OCI-LY7 (cell line): ENCODE results near the gene EPHB3. TPM values are rescaled to one million over a fixed set of nuclear protein-coding genes. Genes with fewer than 3 reads are reported as not detected.

Experiments used
- BruUV-seq: library from RNA; stranded (reverse); fragments of 400-500 nt; replicated peaks from 2 replicates; lab custom pipeline; 2021; lab: Mats Ljungman, UMichigan
- CTCF ChIA-PET: fragments of 300-600 bp; sonication (Branson Sonifier 250); formaldehyde crosslinking; loops from one replicate; lab custom pipeline; 2022; ENCODE audit warnings: antibody characterized with exemption; ENCODE audit not compliant: unreplicated experiment; lab: Charles Lee
- POLR2A ChIA-PET: fragments of 300-600 bp; sonication (Branson Sonifier 250); formaldehyde crosslinking; loops from one replicate; lab custom pipeline; 2022; ENCODE audit warnings: antibody characterized with exemption; lab: Charles Lee
- DNase-seq: peaks from one replicate; pipeline ENCODE4 v3.0.0-alpha.2; 2015; ENCODE audit warnings: low spot score
- H2AFZ ChIP-seq: fragments of 200-600 bp; sonication (generic), shearing (Covaris generic); 2 replicates; pipeline ENCODE4 v1.6.1; 2014; ENCODE audit warnings: mild to moderate bottlenecking, antibody characterized with exemption, low read length, moderate library complexity
- H3K27ac ChIP-seq: fragments of 200-600 bp; sonication (generic); 2 replicates; pipeline ENCODE4 v1.5.1; 2014; ENCODE audit warnings: mixed run types, low read depth, mild to moderate bottlenecking, moderate library complexity, low read length, inconsistent platforms; ENCODE audit not compliant: poor library complexity, severe bottlenecking
- H3K36me3 ChIP-seq: fragments of 200-600 bp; sonication (generic); 2 replicates; pipeline ENCODE4 v1.6.1; 2014; ENCODE audit warnings: mild to moderate bottlenecking, antibody characterized with exemption, low read length, moderate library complexity, mixed read lengths; ENCODE audit not compliant: insufficient read depth
- H3K4me1 ChIP-seq: fragments of 200-600 bp; sonication (generic); 2 replicates; pipeline ENCODE4 v1.5.1; 2014; ENCODE audit warnings: mild to moderate bottlenecking, low read length; ENCODE audit not compliant: insufficient read depth, poor library complexity, severe bottlenecking
- H3K4me2 ChIP-seq: fragments of 200-600 bp; sonication (generic); 2 replicates; pipeline ENCODE4 v1.6.1; 2014; ENCODE audit warnings: mild to moderate bottlenecking, low read length
- H3K4me3 ChIP-seq: fragments of 200-600 bp; sonication (generic); 2 replicates; pipeline ENCODE4 v1.5.1; 2014; ENCODE audit warnings: mild to moderate bottlenecking, low read depth, low read length; ENCODE audit not compliant: poor library complexity, severe bottlenecking
- H3K79me2 ChIP-seq: fragments of 200-600 bp; sonication (generic); 2 replicates; pipeline ENCODE4 v1.6.1; 2016; ENCODE audit warnings: low read depth, mild to moderate bottlenecking, low read length, moderate library complexity, mixed read lengths; ENCODE audit not compliant: insufficient read depth
- H3K9me2 ChIP-seq: fragments of 200-600 bp; sonication (generic); 2 replicates; pipeline ENCODE4 v1.6.1; 2016; ENCODE audit warnings: mild to moderate bottlenecking, low read length, mixed read lengths; ENCODE audit not compliant: insufficient read depth
- H3K9me3 ChIP-seq: fragments of 200-600 bp; sonication (generic); 2 replicates; pipeline ENCODE4 v1.6.1; 2014; ENCODE audit warnings: mild to moderate bottlenecking, mixed run types, low read length, mixed read lengths
- H4K20me1 ChIP-seq: fragments of 200-600 bp; sonication (generic); 2 replicates; pipeline ENCODE4 v1.6.1; 2014; ENCODE audit warnings: mild to moderate bottlenecking, antibody characterized with exemption, low read length, moderate library complexity, mixed read lengths; ENCODE audit not compliant: insufficient read depth
- CTCF ChIP-seq: fragments of 200-600 bp; sonication (generic); conservative IDR thresholded peaks from 2 replicates; pipeline ENCODE4 v1.5.1; 2014; ENCODE audit warnings: mild to moderate bottlenecking, antibody characterized with exemption, low read length, moderate library complexity, mixed read lengths
- EZH2phosphoT487 ChIP-seq: fragments of 200-600 bp; sonication (generic); IDR thresholded peaks from 2 replicates; pipeline ENCODE4 v1.6.1; 2018; ENCODE audit warnings: low read depth, borderline replicate concordance, mild to moderate bottlenecking, mixed run types, antibody characterized with exemption, low read length, moderate library complexity, mixed read lengths
- intact Hi-C: fragments of 100-400 bp; cut with micrococcal nuclease; formaldehyde crosslinking; loops from one replicate; pipeline ENCODE4 v1.10.0; 2022; ENCODE audit not compliant: unreplicated experiment
- total RNA-seq, 2 experiments: library from RNA; depleted of rRNA in 1 of 2; stranded (reverse); fragments of >200 nt in 1 of 2; shearing (Covaris generic) in 1 of 2; gene quantifications; 2 replicates each; pipeline ENCODE4 v1.2.3, GENCODE V29; 2014 to 2022

Gene EPHB3
- total RNA-seq, 2 experiments from 2014 or later, result not detected

DNA sequence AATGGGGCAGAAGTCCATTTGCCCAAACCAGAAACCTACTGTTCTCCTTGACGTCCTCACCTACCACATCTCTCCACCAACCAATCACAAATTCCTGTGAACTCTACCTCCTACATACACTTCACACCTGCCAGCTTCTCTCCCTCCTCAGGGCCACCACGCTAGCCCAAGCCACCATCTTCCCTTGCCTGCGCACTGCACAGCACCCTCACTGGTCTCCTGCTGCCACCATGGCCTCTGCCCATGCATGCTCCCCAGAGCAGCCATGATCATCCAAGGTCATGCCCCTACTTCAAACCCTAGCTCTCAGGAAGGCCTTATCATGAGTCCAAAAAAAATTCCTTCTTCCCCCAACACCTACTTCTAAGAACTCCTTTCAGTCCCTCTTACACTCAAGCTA, 1.1 kb upstream of the EPHB3 start:
- ChIA-PET POLR2A (interaction anchor here (0.8 kb wide), 1 partner anchor 170 kb away, joined by 3 read pairs; no protein-coding TSS in a partner anchor), CTCF (interaction anchor here (1.1 to 1.6 kb wide), 3 partner anchors 152 to 243 kb away, joined by 3 to 16 read pairs (median 3); partner anchors contain the start of gene MAGEF1)
- H3K27ac ChIP-seq, result no peak overlapping the region
- no peaks in the 10 kb centered on the region for H3K9me2 ChIP-seq
- H4K20me1 ChIP-seq, result no peaks in the 10 kb centered on the region
- no peaks in the 10 kb centered on the region for H3K36me3 ChIP-seq
- no peak for TF ChIP-seq EZH2phosphoT487
- no peak for TF ChIP-seq CTCF
- no peak overlapping the region for H3K4me2 ChIP-seq
- no peak for DNase-seq
- no peaks in the 10 kb centered on the region for H3K4me1 ChIP-seq
- intact Hi-C loops, result no loop called here
- H3K79me2 ChIP-seq, result no peaks in the 10 kb centered on the region
- H2AFZ ChIP-seq, result no peak overlapping the region
- no peak overlapping the region for H3K4me3 ChIP-seq
- no peaks in the 10 kb centered on the region for H3K9me3 ChIP-seq
- BruUV-seq, result no TSS peak

DNA sequence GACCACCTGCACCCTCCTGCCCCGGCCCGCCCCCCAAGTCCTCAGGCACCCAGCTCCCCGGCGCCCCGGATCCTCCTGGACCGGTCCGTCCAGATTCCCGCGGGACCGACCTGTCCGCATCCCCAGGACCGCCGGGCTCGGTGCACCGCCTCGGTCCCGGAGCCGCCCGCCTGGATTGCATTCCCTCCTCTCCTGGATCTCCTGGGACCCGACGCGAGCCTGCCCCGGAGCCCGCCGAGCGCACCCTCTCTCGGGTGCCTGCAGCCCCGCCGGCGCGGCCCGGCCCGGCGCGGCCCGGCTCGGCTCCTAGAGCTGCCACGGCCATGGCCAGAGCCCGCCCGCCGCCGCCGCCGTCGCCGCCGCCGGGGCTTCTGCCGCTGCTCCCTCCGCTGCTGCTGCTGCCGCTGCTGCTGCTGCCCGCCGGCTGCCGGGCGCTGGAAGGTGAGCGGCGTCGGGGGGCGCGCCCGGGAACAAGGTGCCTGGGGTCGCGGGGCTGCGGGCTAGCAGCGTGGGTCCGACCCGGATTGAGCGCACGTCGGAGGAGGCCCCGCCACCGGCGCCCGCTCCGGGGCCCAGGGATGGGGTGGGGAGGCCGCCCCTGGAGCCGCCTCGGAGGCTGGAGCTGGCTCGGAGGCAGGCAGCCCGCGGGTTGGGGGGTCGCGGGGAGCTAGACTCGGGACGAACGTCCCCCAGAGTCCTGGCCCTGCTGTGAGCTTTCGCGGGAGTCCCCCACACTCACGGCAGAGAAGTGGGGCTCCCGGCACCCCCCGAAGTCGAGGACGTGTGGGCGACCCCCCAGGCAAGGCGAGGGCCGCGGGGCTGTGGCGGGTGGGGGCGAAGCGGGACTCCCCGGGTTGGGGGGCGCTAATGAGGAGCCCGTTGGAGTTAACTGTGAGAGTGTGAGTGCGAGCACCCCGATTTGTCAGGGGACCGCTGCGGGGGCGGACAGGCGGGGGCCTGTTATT, 610 bp downstream of the EPHB3 start:
- H3K36me3 ChIP-seq, result no peaks in the 10 kb centered on the region
- H2AFZ ChIP-seq, result no peak overlapping the region
- peak overlapping the region; percentile 11 for H3K4me3 ChIP-seq
- no peak for DNase-seq
- H3K27ac ChIP-seq, result no peak overlapping the region
- H3K4me2 ChIP-seq, result peak overlapping the region; percentile 34; the same call in 1 of the 2 replicates
- no peaks in the 10 kb centered on the region for H3K9me3 ChIP-seq
- no peaks in the 10 kb centered on the region for H3K79me2 ChIP-seq
- no peaks in the 10 kb centered on the region for H4K20me1 ChIP-seq
- no peak for TF ChIP-seq EZH2phosphoT487
- TF ChIP-seq CTCF, result no peak
- no peaks in the 10 kb centered on the region for H3K9me2 ChIP-seq
- no peaks in the 10 kb centered on the region for H3K4me1 ChIP-seq
- CTCF ChIA-PET, result interaction anchor here (0.8 to 1.6 kb wide), 3 partner anchors 216 to 259 kb away, joined by 3 to 16 read pairs (median 3); no protein-coding TSS in a partner anchor
- no TSS peak for BruUV-seq
- POLR2A ChIA-PET, result no interaction called here
- intact Hi-C loops, result loop anchor here (1.0 kb wide), 4 partner anchors 165 to 241 kb away; no protein-coding TSS in a partner anchor
